DND-41 (cell line): ENCODE results near the gene EEF1AKMT2.

Experiments used
- ATAC-seq: fragments of 200-7000 bp; cut with Tn5 transposase; 3 replicates; pipeline ENCODE4 v1.9.1; 2021; ENCODE audit warnings: low read depth; ENCODE audit not compliant: insufficient read depth
- DNase-seq: peaks from one replicate; pipeline ENCODE4 v3.0.0-alpha.2; 2020
- H2AFZ ChIP-seq: 2 replicates; pipeline ENCODE4 v1.6.0; 2012; ENCODE audit warnings: low read depth, low read length
- H3K27ac ChIP-seq: 2 replicates; pipeline ENCODE4 v1.5.1; 2012; ENCODE audit warnings: low read length, inconsistent platforms
- H3K27me3 ChIP-seq: fragments of 200-600 bp; sonication (generic); 2 replicates; pipeline ENCODE4 v1.6.0; 2012; ENCODE audit warnings: low read length, mild to moderate bottlenecking, inconsistent platforms; ENCODE audit not compliant: insufficient read depth, poor library complexity
- H3K36me3 ChIP-seq: 2 replicates; pipeline ENCODE4 v1.5.1; 2012; ENCODE audit warnings: low read length, inconsistent platforms; ENCODE audit not compliant: insufficient read depth
- H3K4me1 ChIP-seq: 2 replicates; pipeline ENCODE4 v1.5.1; 2012; ENCODE audit warnings: mild to moderate bottlenecking, low read length; ENCODE audit not compliant: insufficient read depth
- H3K4me2 ChIP-seq: 2 replicates; pipeline ENCODE4 v1.6.0; 2012; ENCODE audit warnings: mild to moderate bottlenecking, moderate library complexity, low read length, inconsistent platforms; ENCODE audit not compliant: insufficient read depth
- H3K4me3 ChIP-seq, 2 experiments: fragments of 200-600 bp in 1 of 2; shearing (Covaris generic) in 1 of 2; 2 replicates each; pipeline ENCODE4 v1.5.1; 2012 to 2016; ENCODE audit warnings: inconsistent platforms in 2 of 2, low read length in 2 of 2, mild to moderate bottlenecking in 2 of 2, low read depth in 1 of 2, moderate library complexity in 1 of 2
- H3K79me2 ChIP-seq: 2 replicates; pipeline ENCODE4 v1.6.0; 2012; ENCODE audit warnings: low read length, inconsistent platforms; ENCODE audit not compliant: insufficient read depth
- H3K9ac ChIP-seq: 2 replicates; pipeline ENCODE4 v1.6.0; 2012; ENCODE audit warnings: low read depth, mild to moderate bottlenecking, inconsistent platforms, low read length, moderate library complexity
- H3K9me3 ChIP-seq: 2 replicates; pipeline ENCODE4 v1.5.1; 2012; ENCODE audit warnings: low read length, moderate library complexity, mild to moderate bottlenecking, inconsistent platforms; ENCODE audit not compliant: insufficient read depth, severe bottlenecking
- H4K20me1 ChIP-seq: 2 replicates; pipeline ENCODE4 v1.6.0; 2012; ENCODE audit warnings: low read length; ENCODE audit not compliant: insufficient read depth
- EZH2 ChIP-seq: IDR thresholded peaks from 3 replicates; pipeline ENCODE4 v1.6.1; 2012; ENCODE audit warnings: borderline replicate concordance, low read depth, mild to moderate bottlenecking, moderate library complexity, low read length, inconsistent platforms; ENCODE audit not compliant: severe bottlenecking
- TF ChIP-seq, protein P1 (sequence below): IDR thresholded peaks from 2 replicates; pipeline ENCODE4 v1.5.1; 2012; ENCODE audit warnings: borderline replicate concordance, low read length, moderate library complexity, mild to moderate bottlenecking; ENCODE audit not compliant: poor library complexity, severe bottlenecking; ENCODE audit errors: extremely low read depth

Gene EEF1AKMT2

GRCh38 chr10:124830445-124830844 is 38.8 kb upstream of the EEF1AKMT2 start:
- Histone ChIP-seq H4K20me1 (no peaks in the 10 kb centered on the region), H3K4me2 (no peak overlapping the region), H3K27ac (no peak overlapping the region), H2AFZ (no peak overlapping the region), H3K9me3 (no peaks in the 10 kb centered on the region), H3K4me3 (no peak overlapping the region), H3K4me1 (no peaks in the 10 kb centered on the region), H3K9ac (no peak overlapping the region), H3K79me2 (no peaks in the 10 kb centered on the region), H3K27me3 (no peaks in the 10 kb centered on the region), H3K36me3 (peaks cover 90% of the 10 kb centered on the region)
- no peak for ATAC-seq
- TF ChIP-seq, protein P1, sequence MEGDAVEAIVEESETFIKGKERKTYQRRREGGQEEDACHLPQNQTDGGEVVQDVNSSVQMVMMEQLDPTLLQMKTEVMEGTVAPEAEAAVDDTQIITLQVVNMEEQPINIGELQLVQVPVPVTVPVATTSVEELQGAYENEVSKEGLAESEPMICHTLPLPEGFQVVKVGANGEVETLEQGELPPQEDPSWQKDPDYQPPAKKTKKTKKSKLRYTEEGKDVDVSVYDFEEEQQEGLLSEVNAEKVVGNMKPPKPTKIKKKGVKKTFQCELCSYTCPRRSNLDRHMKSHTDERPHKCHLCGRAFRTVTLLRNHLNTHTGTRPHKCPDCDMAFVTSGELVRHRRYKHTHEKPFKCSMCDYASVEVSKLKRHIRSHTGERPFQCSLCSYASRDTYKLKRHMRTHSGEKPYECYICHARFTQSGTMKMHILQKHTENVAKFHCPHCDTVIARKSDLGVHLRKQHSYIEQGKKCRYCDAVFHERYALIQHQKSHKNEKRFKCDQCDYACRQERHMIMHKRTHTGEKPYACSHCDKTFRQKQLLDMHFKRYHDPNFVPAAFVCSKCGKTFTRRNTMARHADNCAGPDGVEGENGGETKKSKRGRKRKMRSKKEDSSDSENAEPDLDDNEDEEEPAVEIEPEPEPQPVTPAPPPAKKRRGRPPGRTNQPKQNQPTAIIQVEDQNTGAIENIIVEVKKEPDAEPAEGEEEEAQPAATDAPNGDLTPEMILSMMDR, result no peak
- no peak for TF ChIP-seq EZH2
- DNase-seq, result no peak

DNA sequence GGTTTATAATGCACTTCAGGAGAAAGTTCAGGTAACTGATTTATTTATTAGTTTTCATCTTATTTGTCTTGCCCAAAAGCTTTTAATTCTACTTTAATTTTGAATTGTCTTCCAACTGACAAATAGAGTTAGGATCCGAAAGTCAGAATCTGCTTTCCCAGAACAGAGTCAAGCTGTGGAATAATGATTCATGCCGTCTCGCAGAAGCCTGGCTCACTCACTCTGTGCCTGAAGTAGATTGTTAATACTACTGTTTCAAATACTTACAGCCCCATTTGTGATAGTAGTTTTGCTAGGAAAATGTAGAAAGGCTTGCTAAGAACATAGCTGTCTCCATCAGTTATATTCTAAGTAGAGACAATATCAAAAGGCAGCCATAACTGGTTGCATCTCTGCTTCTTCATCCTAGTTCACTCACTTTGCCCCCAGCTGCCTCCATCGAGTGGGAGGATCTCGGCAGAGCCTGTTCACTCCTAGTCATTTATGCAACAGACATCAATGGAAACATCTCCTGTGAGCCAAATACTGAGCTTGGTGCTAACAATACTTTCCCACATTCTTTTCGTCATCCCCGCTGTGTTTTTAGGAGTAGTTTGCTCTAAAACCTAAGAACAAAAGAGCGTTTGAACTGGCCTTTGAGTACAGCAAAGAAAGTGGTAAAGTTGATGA is 37.9 kb upstream of the EEF1AKMT2 start:
- no peak overlapping the region for H2AFZ ChIP-seq
- no peaks in the 10 kb centered on the region for H3K9me3 ChIP-seq
- H3K4me3 ChIP-seq, result no peak overlapping the region
- DNase-seq (no peak), ATAC-seq (no peak)
- TF ChIP-seq, protein P1, result no peak
- no peak for TF ChIP-seq EZH2
- H3K79me2 ChIP-seq, result no peaks in the 10 kb centered on the region
- H3K9ac ChIP-seq, result no peak overlapping the region
- H3K36me3 ChIP-seq, result peaks cover 82% of the 10 kb centered on the region
- no peaks in the 10 kb centered on the region for H4K20me1 ChIP-seq
- H3K27me3 ChIP-seq, result no peaks in the 10 kb centered on the region
- no peaks in the 10 kb centered on the region for H3K4me1 ChIP-seq
- no peak overlapping the region for H3K4me2 ChIP-seq
- H3K27ac ChIP-seq, result no peak overlapping the region

DNA sequence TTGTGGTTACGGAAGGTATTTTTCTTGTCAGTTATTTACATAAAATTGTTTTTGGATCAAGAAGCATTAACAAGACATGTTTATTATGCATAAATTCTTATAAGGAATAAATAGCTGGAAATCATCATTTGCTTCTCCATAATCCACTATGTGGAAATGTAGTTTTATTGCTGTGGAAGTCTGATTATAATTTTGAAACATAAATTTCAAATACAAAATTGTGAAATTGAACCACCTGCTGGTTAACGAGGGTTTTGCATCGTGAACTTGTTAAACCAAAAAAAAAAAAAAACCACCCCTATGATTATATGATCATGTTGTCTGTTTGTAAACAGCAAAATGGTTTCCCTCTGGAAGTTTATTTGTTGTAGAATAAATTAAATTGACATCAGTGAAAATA is 35.8 kb upstream of the EEF1AKMT2 start:
- TF ChIP-seq EZH2, result no peak
- TF ChIP-seq, protein P1, result peak; percentile 60
- Histone ChIP-seq H3K27me3 (no peaks in the 10 kb centered on the region), H4K20me1 (no peaks in the 10 kb centered on the region), H2AFZ (no peak overlapping the region), H3K4me1 (no peaks in the 10 kb centered on the region), H3K9ac (no peak overlapping the region), H3K4me3 (no peak overlapping the region), H3K79me2 (no peaks in the 10 kb centered on the region), H3K36me3 (peaks cover 64% of the 10 kb centered on the region), H3K4me2 (no peak overlapping the region), H3K27ac (no peak overlapping the region), H3K9me3 (no peaks in the 10 kb centered on the region)
- no peak for ATAC-seq
- no peak for DNase-seq

- Histone ChIP-seq H3K79me2 (no peaks in the 10 kb centered on the region), H3K9me3 (no peaks in the 10 kb centered on the region), H3K4me3 (no peak overlapping the region), H3K27me3 (no peaks in the 10 kb centered on the region), H4K20me1 (no peaks in the 10 kb centered on the region), H3K4me1 (no peaks in the 10 kb centered on the region), H3K36me3 (peaks cover 62% of the 10 kb centered on the region), H3K4me2 (no peak overlapping the region), H3K9ac (no peak overlapping the region), H2AFZ (no peak overlapping the region), H3K27ac (no peak overlapping the region)
- DNase-seq, result no peak
- TF ChIP-seq, protein P1, result no peak
- ATAC-seq, result no peak
Measured at GRCh38 chr10:124826262-124826661, 34.6 kb upstream of the EEF1AKMT2 start.
